HCT116 (cell line): ENCODE results near the gene CAPN5. TPM values are rescaled to one million over a fixed set of nuclear protein-coding genes. Genes with fewer than 3 reads are reported as not detected.

Experiments
- ATAC-seq: fragments of 200-7000 bp; cut with Tn5 transposase; 2 replicates; pipeline ENCODE4 v1.9.1; 2020; ENCODE audit warnings: mild to moderate bottlenecking, moderate library complexity
- BruUV-seq: library from RNA; stranded (reverse); fragments of 400-500 nt; replicated peaks from 2 replicates; lab custom pipeline; 2021; lab: Mats Ljungman, UMichigan
- CTCF ChIA-PET: fragments of 300-600 bp; sonication (Branson Sonifier 250); formaldehyde crosslinking; loops from one replicate; lab custom pipeline; 2021; ENCODE audit warnings: antibody characterized with exemption; lab: Charles Lee
- POLR2A ChIA-PET: fragments of 300-600, 350-600 bp; sonication (Branson Sonifier 250); formaldehyde crosslinking; loops from one replicate; lab custom pipeline; 2021; ENCODE audit warnings: antibody characterized with exemption; lab: Charles Lee
- RAD21 ChIA-PET, 2 experiments: fragments of 300-600 bp; sonication (Branson Sonifier 250); formaldehyde crosslinking; loops; one replicate each; lab custom pipeline; 2023; ENCODE audit warnings: low total read pairs in 2 of 2; ENCODE audit not compliant: uncharacterized antibody in 2 of 2, unreplicated experiment in 2 of 2, low non-redundant PET in 1 of 2; lab: Charles Lee
- DNase-seq: peaks from one replicate; pipeline ENCODE4 v3.0.0-alpha.2; 2010; ENCODE audit warnings: low read depth, low spot score
- H2AFZ ChIP-seq: fragments of 200-600 bp; shearing (Covaris generic), sonication (generic); 2 replicates; pipeline ENCODE4 v1.6.1; 2017; ENCODE audit warnings: low read depth, mixed run types, mixed read lengths, antibody characterized with exemption, low read length; ENCODE audit not compliant: poor library complexity, severe bottlenecking
- H3K27ac ChIP-seq: 2 replicates; pipeline ENCODE4 v1.5.1; 2012; ENCODE audit warnings: low read depth, low read length
- H3K27me3 ChIP-seq: fragments of 200-600 bp; sonication (generic); 2 replicates; pipeline ENCODE4 v1.6.1; 2016; ENCODE audit warnings: mixed run types, low read length, mixed read lengths; ENCODE audit not compliant: insufficient read depth
- H3K36me3 ChIP-seq, 2 experiments: fragments of 200-500 bp in 1 of 2; fragments of 200-600 bp in 1 of 2; sonication (Bioruptor generic) in 1 of 2; sonication (generic) in 1 of 2; 2 replicates each; pipeline versions ENCODE4 v1.5.1 to v1.6.1; 2014 to 2016; ENCODE audit warnings: low read length in 2 of 2, inconsistent platforms in 1 of 2, mixed read lengths in 1 of 2, mixed run types in 1 of 2; ENCODE audit not compliant: insufficient read depth in 2 of 2, control insufficient read depth in 1 of 2
- H3K4me1 ChIP-seq, 2 experiments: fragments of 200-600 bp in 1 of 2; sonication (generic) in 1 of 2; 2 replicates each; pipeline versions ENCODE4 v1.5.1 to v1.6.1; 2012 to 2017; ENCODE audit warnings: low read length in 2 of 2, inconsistent platforms in 1 of 2, mild to moderate bottlenecking in 1 of 2, mixed read lengths in 1 of 2, mixed run types in 1 of 2, moderate library complexity in 1 of 2; ENCODE audit not compliant: insufficient read depth in 2 of 2, control insufficient read depth in 1 of 2
- H3K4me2 ChIP-seq: fragments of 200-600 bp; sonication (generic); 2 replicates; pipeline ENCODE4 v1.6.1; 2017; ENCODE audit warnings: mixed run types, low read length, mixed read lengths
- H3K4me3 ChIP-seq, 2 experiments: fragments of 200-600 bp in 1 of 2; sonication (generic) in 1 of 2; replicated peaks in 1 of 2; 2 replicates each; pipeline ENCODE4 v1.5.1; 2011 to 2016; ENCODE audit warnings: low read length in 2 of 2, control low read depth in 1 of 2, low read depth in 1 of 2, mild to moderate bottlenecking in 1 of 2, mixed read lengths in 1 of 2, mixed run types in 1 of 2
- H3K79me2 ChIP-seq: fragments of 200-600 bp; sonication (generic); 2 replicates; pipeline ENCODE4 v1.6.1; 2017; ENCODE audit warnings: mild to moderate bottlenecking, mixed run types, low read length, moderate library complexity, mixed read lengths; ENCODE audit not compliant: insufficient read depth
- H3K9ac ChIP-seq: fragments of 200-600 bp; sonication (generic); 2 replicates; pipeline ENCODE4 v1.6.1; 2016; ENCODE audit warnings: low read length, mixed read lengths
- H3K9me2 ChIP-seq: fragments of 200-600 bp; sonication (generic), shearing (Covaris generic); 2 replicates; pipeline ENCODE4 v1.6.1; 2017; ENCODE audit warnings: mixed run types, mild to moderate bottlenecking, moderate library complexity; ENCODE audit not compliant: insufficient read depth
- H3K9me3 ChIP-seq, 2 experiments: fragments of 200-500 bp in 1 of 2; fragments of 200-600 bp in 1 of 2; sonication (Bioruptor generic) in 1 of 2; sonication (generic) in 1 of 2; 2 replicates each; pipeline ENCODE4 v1.6.1; 2014 to 2017; ENCODE audit warnings: low read length in 2 of 2, mixed read lengths in 2 of 2, inconsistent platforms in 1 of 2, low read depth in 1 of 2, mild to moderate bottlenecking in 1 of 2, mixed run types in 1 of 2, moderate library complexity in 1 of 2; ENCODE audit not compliant: control insufficient read depth in 1 of 2, insufficient read depth in 1 of 2
- H4K20me1 ChIP-seq: fragments of 200-600 bp; sonication (generic), shearing (Covaris generic); 2 replicates; pipeline ENCODE4 v1.6.1; 2017; ENCODE audit warnings: mixed run types, mild to moderate bottlenecking, moderate library complexity; ENCODE audit not compliant: insufficient read depth
- CBX3 ChIP-seq: IDR thresholded peaks from 2 replicates; pipeline ENCODE4 v1.6.1; 2012; ENCODE audit warnings: low read depth
- CEBPB ChIP-seq: IDR thresholded peaks from 2 replicates; pipeline ENCODE4 v1.6.1; 2012; ENCODE audit warnings: low read depth
- ELF1 ChIP-seq: IDR thresholded peaks from 2 replicates; pipeline ENCODE4 v1.6.1; 2012; ENCODE audit warnings: low read depth, borderline replicate concordance
- EZH2 ChIP-seq: fragments of 200-600 bp; sonication (generic); IDR thresholded peaks from 2 replicates; pipeline ENCODE4 v1.6.1; 2017; ENCODE audit warnings: antibody characterized with exemption, mixed run types
- EZH2phosphoT487 ChIP-seq: fragments of 200-600 bp; IDR thresholded peaks from 2 replicates; pipeline ENCODE4 v1.6.1; 2018; ENCODE audit warnings: antibody characterized with exemption, borderline replicate concordance
- JUND ChIP-seq: IDR thresholded peaks from 2 replicates; pipeline ENCODE4 v1.6.1; 2012
- POLR2AphosphoS5 ChIP-seq: IDR thresholded peaks from 2 replicates; pipeline ENCODE4 v1.6.1; 2011; ENCODE audit warnings: mild to moderate bottlenecking, low read depth, low read length, moderate library complexity
- REST ChIP-seq: IDR thresholded peaks from 2 replicates; pipeline ENCODE4 v1.6.1; 2012; ENCODE audit warnings: low read depth
- SIN3A ChIP-seq: IDR thresholded peaks from 2 replicates; pipeline ENCODE4 v1.6.1; 2012; ENCODE audit warnings: low read depth
- TCF7L2 ChIP-seq: IDR thresholded peaks from 2 replicates; pipeline ENCODE4 v1.7.0; 2011; ENCODE audit warnings: borderline replicate concordance, inconsistent platforms; ENCODE audit not compliant: insufficient read depth, insufficient read length; ENCODE audit errors: extremely low read depth
- ZFX ChIP-seq: fragments of 450-650 bp; IDR thresholded peaks from 2 replicates; pipeline ENCODE4 v1.6.1; 2017
- ZNF274 ChIP-seq: fragments of 200-500 bp; sonication (Bioruptor generic); IDR thresholded peaks from 2 replicates; pipeline ENCODE4 v1.6.1; 2014; ENCODE audit warnings: mild to moderate bottlenecking, low read depth, low read length, inconsistent platforms
- intact Hi-C: fragments of 100-400 bp; cut with micrococcal nuclease; formaldehyde crosslinking; loops from 2 replicates; pipeline ENCODE4 v1.10.0; 2022
- total RNA-seq: library from RNA; stranded (reverse); gene quantifications from one replicate; pipeline ENCODE4 v1.2.1, GENCODE V29; 2021; ENCODE audit not compliant: unreplicated experiment
- TF ChIP-seq, protein P1 (sequence below): IDR thresholded peaks from 2 replicates; pipeline ENCODE4 v1.6.1; 2011; ENCODE audit warnings: mild to moderate bottlenecking, low read length, moderate library complexity; ENCODE audit not compliant: insufficient replicate concordance; ENCODE audit errors: extremely low read depth
- TF ChIP-seq, protein P2 (sequence below): IDR thresholded peaks from 2 replicates; pipeline ENCODE4 v1.6.1; 2012
- TF ChIP-seq, protein P3 (sequence below), 3 experiments: fragments of 200-600 bp in 1 of 3; sonication (generic) in 1 of 3; IDR thresholded peaks in 2 of 3; conservative IDR thresholded peaks in 1 of 3; 2 replicates each; pipeline ENCODE4 v1.5.1; 2012 to 2017; ENCODE audit warnings: low read depth in 2 of 3, low read length in 2 of 3, antibody characterized with exemption in 1 of 3, borderline replicate concordance in 1 of 3, control low read depth in 1 of 3, mild to moderate bottlenecking in 1 of 3, mixed read lengths in 1 of 3, mixed run types in 1 of 3, moderate library complexity in 1 of 3; ENCODE audit not compliant: insufficient read depth in 1 of 3

CAPN5 gene
- total RNA-seq, 1 experiment from 2014 or later: 8.6 TPM

DNA sequence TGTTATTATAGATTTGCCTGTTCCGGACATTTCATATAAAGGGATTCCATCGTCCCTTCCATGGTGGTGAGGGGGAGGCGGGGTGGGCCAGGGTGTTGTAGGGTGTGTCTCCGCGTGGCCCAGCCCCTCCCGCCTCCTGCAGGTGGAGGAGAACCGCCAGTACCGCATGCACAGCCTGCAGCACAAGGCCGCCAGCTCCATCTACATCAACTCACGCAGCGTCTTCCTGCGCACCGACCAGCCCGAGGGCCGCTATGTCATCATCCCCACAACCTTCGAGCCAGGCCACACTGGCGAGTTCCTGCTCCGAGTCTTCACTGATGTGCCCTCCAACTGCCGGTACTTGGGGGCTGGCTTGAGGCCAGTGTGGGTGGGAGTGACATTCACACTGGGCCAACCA is 53.8 kb downstream of the CAPN5 start (continued):
- no peak for TF ChIP-seq EZH2
- no peak for TF ChIP-seq CBX3
- TF ChIP-seq, protein P1, sequence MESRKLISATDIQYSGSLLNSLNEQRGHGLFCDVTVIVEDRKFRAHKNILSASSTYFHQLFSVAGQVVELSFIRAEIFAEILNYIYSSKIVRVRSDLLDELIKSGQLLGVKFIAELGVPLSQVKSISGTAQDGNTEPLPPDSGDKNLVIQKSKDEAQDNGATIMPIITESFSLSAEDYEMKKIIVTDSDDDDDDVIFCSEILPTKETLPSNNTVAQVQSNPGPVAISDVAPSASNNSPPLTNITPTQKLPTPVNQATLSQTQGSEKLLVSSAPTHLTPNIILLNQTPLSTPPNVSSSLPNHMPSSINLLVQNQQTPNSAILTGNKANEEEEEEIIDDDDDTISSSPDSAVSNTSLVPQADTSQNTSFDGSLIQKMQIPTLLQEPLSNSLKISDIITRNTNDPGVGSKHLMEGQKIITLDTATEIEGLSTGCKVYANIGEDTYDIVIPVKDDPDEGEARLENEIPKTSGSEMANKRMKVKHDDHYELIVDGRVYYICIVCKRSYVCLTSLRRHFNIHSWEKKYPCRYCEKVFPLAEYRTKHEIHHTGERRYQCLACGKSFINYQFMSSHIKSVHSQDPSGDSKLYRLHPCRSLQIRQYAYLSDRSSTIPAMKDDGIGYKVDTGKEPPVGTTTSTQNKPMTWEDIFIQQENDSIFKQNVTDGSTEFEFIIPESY: no peak
- no peak for TF ChIP-seq CEBPB

- H2AFZ ChIP-seq: no peak overlapping the region
- no TSS peak for BruUV-seq
- CTCF ChIA-PET: interaction anchor here (0.8 kb wide), 1 partner anchor 9 kb away, joined by 6 read pairs; no protein-coding TSS in a partner anchor
- TF ChIP-seq, protein P2, sequence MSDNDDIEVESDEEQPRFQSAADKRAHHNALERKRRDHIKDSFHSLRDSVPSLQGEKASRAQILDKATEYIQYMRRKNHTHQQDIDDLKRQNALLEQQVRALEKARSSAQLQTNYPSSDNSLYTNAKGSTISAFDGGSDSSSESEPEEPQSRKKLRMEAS: no peak
- no peak for TF ChIP-seq TCF7L2
- TF ChIP-seq, protein P3, sequence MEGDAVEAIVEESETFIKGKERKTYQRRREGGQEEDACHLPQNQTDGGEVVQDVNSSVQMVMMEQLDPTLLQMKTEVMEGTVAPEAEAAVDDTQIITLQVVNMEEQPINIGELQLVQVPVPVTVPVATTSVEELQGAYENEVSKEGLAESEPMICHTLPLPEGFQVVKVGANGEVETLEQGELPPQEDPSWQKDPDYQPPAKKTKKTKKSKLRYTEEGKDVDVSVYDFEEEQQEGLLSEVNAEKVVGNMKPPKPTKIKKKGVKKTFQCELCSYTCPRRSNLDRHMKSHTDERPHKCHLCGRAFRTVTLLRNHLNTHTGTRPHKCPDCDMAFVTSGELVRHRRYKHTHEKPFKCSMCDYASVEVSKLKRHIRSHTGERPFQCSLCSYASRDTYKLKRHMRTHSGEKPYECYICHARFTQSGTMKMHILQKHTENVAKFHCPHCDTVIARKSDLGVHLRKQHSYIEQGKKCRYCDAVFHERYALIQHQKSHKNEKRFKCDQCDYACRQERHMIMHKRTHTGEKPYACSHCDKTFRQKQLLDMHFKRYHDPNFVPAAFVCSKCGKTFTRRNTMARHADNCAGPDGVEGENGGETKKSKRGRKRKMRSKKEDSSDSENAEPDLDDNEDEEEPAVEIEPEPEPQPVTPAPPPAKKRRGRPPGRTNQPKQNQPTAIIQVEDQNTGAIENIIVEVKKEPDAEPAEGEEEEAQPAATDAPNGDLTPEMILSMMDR (IDR thresholded peaks at IDR 0.05 in 2 of 3, conservative IDR thresholded peaks at IDR 0.05 in 1 of 3; ENCODE audit: borderline replicate concordance in 1 of 3, insufficient read depth in 1 of 3, low read depth in 2 of 3, low read length in 2 of 3): no peak
- no peak for TF ChIP-seq JUND
- no peak for TF ChIP-seq POLR2AphosphoS5
- TF ChIP-seq, protein P1: no peak
- no peak for TF ChIP-seq REST
- no peak for TF ChIP-seq ELF1
- no peak for TF ChIP-seq ZNF274
- TF ChIP-seq ZFX: no peak
- TF ChIP-seq EZH2phosphoT487: no peak
- TF ChIP-seq CBX3: no peak
- no peak for TF ChIP-seq SIN3A
Measured at GRCh38 chr11:77121096-77121640, 54.4 kb downstream of the CAPN5 start.

More at GRCh38 chr11:77121096-77121640, 54.4 kb downstream of the CAPN5 start:
- Histone ChIP-seq H3K27ac (no peak overlapping the region), H3K9me3 (no peaks in the 10 kb centered on the region), H3K36me3 (no peaks in the 10 kb centered on the region), H4K20me1 (no peaks in the 10 kb centered on the region), H3K4me2 (no peak overlapping the region), H3K79me2 (no peaks in the 10 kb centered on the region), H3K4me3 (no peak overlapping the region), H3K9ac (no peak overlapping the region), H3K9me2 (no peaks in the 10 kb centered on the region), H3K4me1 (no peaks in the 10 kb centered on the region), H3K27me3 (no peaks in the 10 kb centered on the region)
- DNase-seq (no peak), ATAC-seq (no peak)
- ChIA-PET RAD21 (no interaction called here), POLR2A (no interaction called here)
- intact Hi-C loops: no loop called here
